Astrocyte (in vitro differentiated cells and primary cell): ENCODE results near the gene PCSK4. TPM values are rescaled to one million over a fixed set of nuclear protein-coding genes. Genes with fewer than 3 reads are reported as not detected.

Experiments used
- DNase-seq: peaks from one replicate; pipeline ENCODE4 v3.0.0-alpha.2; 2010; ENCODE audit warnings: low read depth
- FAIRE-seq: peaks from 2 replicates; lab custom pipeline; 2011; peaks lifted over from hg19 to GRCh38; lab: Jason Lieb, UNC
- H2AFZ ChIP-seq: 2 replicates; pipeline ENCODE4 v1.6.0; 2012; ENCODE audit warnings: low read depth, low read length, inconsistent platforms
- H3K27ac ChIP-seq: 2 replicates; pipeline ENCODE4 v1.5.1; 2011; ENCODE audit warnings: low read depth, low read length, inconsistent platforms
- H3K27me3 ChIP-seq: 2 replicates; pipeline ENCODE4 v1.6.0; 2011; ENCODE audit warnings: low read length, inconsistent platforms; ENCODE audit not compliant: insufficient read depth
- H3K36me3 ChIP-seq: 2 replicates; pipeline ENCODE4 v1.5.1; 2011; ENCODE audit warnings: low read length, inconsistent platforms; ENCODE audit not compliant: insufficient read depth
- H3K4me1 ChIP-seq: 2 replicates; pipeline ENCODE4 v1.5.1; 2011; ENCODE audit warnings: low read length, inconsistent platforms; ENCODE audit not compliant: insufficient read depth
- H3K4me2 ChIP-seq: 2 replicates; pipeline ENCODE4 v1.6.0; 2012; ENCODE audit warnings: low read length, inconsistent platforms
- H3K4me3 ChIP-seq: 2 replicates; pipeline ENCODE4 v1.5.1; 2011; ENCODE audit warnings: low read depth, mild to moderate bottlenecking, low read length, inconsistent platforms; ENCODE audit not compliant: insufficient read depth
- H3K79me2 ChIP-seq: 2 replicates; pipeline ENCODE4 v1.6.0; 2012; ENCODE audit warnings: mild to moderate bottlenecking, low read length, inconsistent platforms; ENCODE audit not compliant: insufficient read depth
- H3K9ac ChIP-seq: 2 replicates; pipeline ENCODE4 v1.6.0; 2012; ENCODE audit warnings: mild to moderate bottlenecking, low read length, inconsistent platforms
- H3K9me3 ChIP-seq: 2 replicates; pipeline ENCODE4 v1.5.1; 2012; ENCODE audit warnings: low read depth, mild to moderate bottlenecking, low read length, inconsistent platforms; ENCODE audit not compliant: insufficient read depth
- H4K20me1 ChIP-seq: 2 replicates; pipeline ENCODE4 v1.6.0; 2012; ENCODE audit warnings: low read length, inconsistent platforms; ENCODE audit not compliant: insufficient read depth
- H3K27ac Mint-ChIP-seq: one replicate; pipeline ENCODE4 v1.8.0; 2021; ENCODE audit warnings: mild to moderate bottlenecking, mixed read lengths; ENCODE audit not compliant: unreplicated experiment
- H3K27me3 Mint-ChIP-seq: one replicate; pipeline ENCODE4 v1.8.0; 2021; ENCODE audit warnings: low read depth, mixed read lengths; ENCODE audit not compliant: unreplicated experiment
- H3K36me3 Mint-ChIP-seq: one replicate; pipeline ENCODE4 v1.8.0; 2021; ENCODE audit warnings: low read depth, mixed read lengths; ENCODE audit not compliant: unreplicated experiment
- H3K4me1 Mint-ChIP-seq: one replicate; pipeline ENCODE4 v1.8.0; 2021; ENCODE audit warnings: low read depth, mixed read lengths; ENCODE audit not compliant: unreplicated experiment
- H3K4me3 Mint-ChIP-seq: one replicate; pipeline ENCODE4 v1.8.0; 2021; ENCODE audit warnings: mild to moderate bottlenecking, moderate library complexity, mixed read lengths; ENCODE audit not compliant: unreplicated experiment
- H3K9me3 Mint-ChIP-seq: one replicate; pipeline ENCODE4 v1.8.0; 2021; ENCODE audit warnings: mild to moderate bottlenecking, mixed read lengths; ENCODE audit not compliant: unreplicated experiment
- EZH2 ChIP-seq: IDR thresholded peaks from 2 replicates; pipeline ENCODE4 v1.6.1; 2012; ENCODE audit warnings: mild to moderate bottlenecking, low read length, inconsistent platforms; ENCODE audit not compliant: insufficient read depth
- total RNA-seq: library from RNA; stranded (reverse); gene quantifications from 2 replicates; pipeline ENCODE4 v1.2.1, GENCODE V29; 2021
- TF ChIP-seq, protein P1 (sequence below): IDR thresholded peaks from 2 replicates; pipeline ENCODE4 v1.5.1; 2011; ENCODE audit warnings: low read depth, mild to moderate bottlenecking, inconsistent platforms, low read length, moderate library complexity; ENCODE audit not compliant: insufficient read depth

PCSK4 gene
- total RNA-seq, 1 donor from 2014 or later = 2.7 TPM

- DNase-seq = no peak
- peak within 1 kb of the TSS; percentile 87 for H3K27ac Mint-ChIP-seq
- H2AFZ ChIP-seq = peak within 1 kb of the TSS; percentile 41
Observed at GRCh38 chr19:1449467-1450442, 40.4 kb downstream of the PCSK4 start, which contains the start of gene APC2. Gene APC2 (plus strand): TSS chr19:1450121. CDS start chr19:1453002, 2,881 bp downstream.

DNA sequence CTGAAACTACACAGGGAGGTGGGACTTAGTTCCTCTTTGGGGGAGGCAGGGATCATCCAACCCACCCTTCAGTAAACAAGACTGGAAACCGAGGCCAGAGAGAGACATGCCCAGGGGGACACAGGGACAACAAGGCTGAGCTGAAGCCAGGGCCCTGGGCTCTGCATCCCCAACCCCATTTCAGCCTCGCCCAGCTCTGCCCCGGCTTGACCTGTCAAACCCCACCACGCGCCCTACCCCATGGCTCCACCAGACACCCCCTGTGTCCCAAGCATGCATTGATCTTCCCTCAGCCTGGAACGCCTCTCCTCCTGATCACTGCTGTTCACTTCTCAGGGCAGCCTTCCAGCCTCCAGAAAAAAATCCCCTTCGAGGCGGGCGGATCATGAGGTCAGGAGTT, 42.2 kb downstream of the PCSK4 start:
- no peaks in the 10 kb centered on the region for H3K9me3 ChIP-seq
- H3K27ac Mint-ChIP-seq = peak overlapping the region; percentile 41
- FAIRE-seq (no peak), DNase-seq (no peak)
- H3K4me1 ChIP-seq = peaks cover 6% of the 10 kb centered on the region
- H3K36me3 Mint-ChIP-seq = peaks cover 4% of the 10 kb centered on the region
- H3K4me2 ChIP-seq = no peak overlapping the region
- peak overlapping the region; percentile 40 for H3K4me3 Mint-ChIP-seq
- no peaks in the 10 kb centered on the region for H3K4me1 Mint-ChIP-seq
- peaks cover 34% of the 10 kb centered on the region for H3K27me3 Mint-ChIP-seq
- H3K79me2 ChIP-seq = no peaks in the 10 kb centered on the region
- H3K36me3 ChIP-seq = no peaks in the 10 kb centered on the region
- no peak overlapping the region for H3K9ac ChIP-seq
- peaks cover 56% of the 10 kb centered on the region for H4K20me1 ChIP-seq
- H3K27ac ChIP-seq = no peak overlapping the region
- TF ChIP-seq, protein P1, sequence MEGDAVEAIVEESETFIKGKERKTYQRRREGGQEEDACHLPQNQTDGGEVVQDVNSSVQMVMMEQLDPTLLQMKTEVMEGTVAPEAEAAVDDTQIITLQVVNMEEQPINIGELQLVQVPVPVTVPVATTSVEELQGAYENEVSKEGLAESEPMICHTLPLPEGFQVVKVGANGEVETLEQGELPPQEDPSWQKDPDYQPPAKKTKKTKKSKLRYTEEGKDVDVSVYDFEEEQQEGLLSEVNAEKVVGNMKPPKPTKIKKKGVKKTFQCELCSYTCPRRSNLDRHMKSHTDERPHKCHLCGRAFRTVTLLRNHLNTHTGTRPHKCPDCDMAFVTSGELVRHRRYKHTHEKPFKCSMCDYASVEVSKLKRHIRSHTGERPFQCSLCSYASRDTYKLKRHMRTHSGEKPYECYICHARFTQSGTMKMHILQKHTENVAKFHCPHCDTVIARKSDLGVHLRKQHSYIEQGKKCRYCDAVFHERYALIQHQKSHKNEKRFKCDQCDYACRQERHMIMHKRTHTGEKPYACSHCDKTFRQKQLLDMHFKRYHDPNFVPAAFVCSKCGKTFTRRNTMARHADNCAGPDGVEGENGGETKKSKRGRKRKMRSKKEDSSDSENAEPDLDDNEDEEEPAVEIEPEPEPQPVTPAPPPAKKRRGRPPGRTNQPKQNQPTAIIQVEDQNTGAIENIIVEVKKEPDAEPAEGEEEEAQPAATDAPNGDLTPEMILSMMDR = no peak
- no peak overlapping the region for H3K4me3 ChIP-seq
- H2AFZ ChIP-seq = no peak overlapping the region
- H3K9me3 Mint-ChIP-seq = no peaks in the 10 kb centered on the region
- H3K27me3 ChIP-seq = peaks cover 37% of the 10 kb centered on the region

More at GRCh38 chr19:1449467-1450442, 40.4 kb downstream of the PCSK4 start, which contains the start of gene APC2:
- Histone ChIP-seq H3K4me3 (no peak within 1 kb of the TSS), H4K20me1 (peaks cover 44% of the 10 kb centered on the region), H3K27ac (no peak within 1 kb of the TSS), H3K9ac (no peak within 1 kb of the TSS), H3K36me3 (no peaks in the 10 kb centered on the region), H3K9me3 (no peaks in the 10 kb centered on the region), H3K27me3 (peaks cover 41% of the 10 kb centered on the region), H3K79me2 (no peaks in the 10 kb centered on the region), H3K4me1 (peaks cover 2% of the 10 kb centered on the region), H3K4me2 (peak within 1 kb of the TSS; percentile 55)
- FAIRE-seq = no peak
- peak within 1 kb of the TSS; percentile 78 for H3K4me3 Mint-ChIP-seq
- peaks cover 4% of the 10 kb centered on the region for H3K36me3 Mint-ChIP-seq
- no peaks in the 10 kb centered on the region for H3K9me3 Mint-ChIP-seq
- TF ChIP-seq EZH2 = peak; percentile 91
- TF ChIP-seq, protein P1 = no peak
- H3K27me3 Mint-ChIP-seq = peaks cover 38% of the 10 kb centered on the region
- H3K4me1 Mint-ChIP-seq = no peaks in the 10 kb centered on the region
